ENCODE results near the gene IL1RN.

IL1RN gene

GRCh38 chr2:113117541-113118262 lies 9.7 kb upstream of the IL1RN start:
- no peak overlapping the region for H3K4me3 ChIP-seq (ENCODE audit: extremely low read depth, insufficient read depth, low read length, poor library complexity, severe bottlenecking)
- no peaks in the 10 kb centered on the region for H3K36me3 ChIP-seq (ENCODE audit: control insufficient read depth, insufficient read depth, low read length)
- H3K9me3 ChIP-seq (ENCODE audit: control insufficient read depth, low read length): no peaks in the 10 kb centered on the region
- H3K27ac ChIP-seq (ENCODE audit: low read depth, low read length, severe bottlenecking): peak overlapping the region; percentile 8
- WGBS, 2 experiments (ENCODE audit: insufficient coverage in 2 of 2): 92 to 94% methylated on average over 8 to 9 of the region's 9 CpGs
- H3K4me1 ChIP-seq (ENCODE audit: control insufficient read depth, insufficient read depth, low read length, poor library complexity, severe bottlenecking): no peaks in the 10 kb centered on the region

GRCh38 chr2:113118263-113118657 lies 9.1 kb upstream of the IL1RN start:
- Histone ChIP-seq H3K4me3 (ENCODE audit: extremely low read depth, insufficient read depth, low read length, poor library complexity, severe bottlenecking) (no peak overlapping the region), H3K36me3 (ENCODE audit: control insufficient read depth, insufficient read depth, low read length) (no peaks in the 10 kb centered on the region), H3K27ac (ENCODE audit: low read depth, low read length, severe bottlenecking) (no peak overlapping the region), H3K4me1 (ENCODE audit: control insufficient read depth, insufficient read depth, low read length, poor library complexity, severe bottlenecking) (no peaks in the 10 kb centered on the region), H3K9me3 (ENCODE audit: control insufficient read depth, low read length) (no peaks in the 10 kb centered on the region)
- no CpG with 5 or more reads among the region's 2 CpGs for WGBS, 2 experiments (ENCODE audit: insufficient coverage in 2 of 2)

DNA sequence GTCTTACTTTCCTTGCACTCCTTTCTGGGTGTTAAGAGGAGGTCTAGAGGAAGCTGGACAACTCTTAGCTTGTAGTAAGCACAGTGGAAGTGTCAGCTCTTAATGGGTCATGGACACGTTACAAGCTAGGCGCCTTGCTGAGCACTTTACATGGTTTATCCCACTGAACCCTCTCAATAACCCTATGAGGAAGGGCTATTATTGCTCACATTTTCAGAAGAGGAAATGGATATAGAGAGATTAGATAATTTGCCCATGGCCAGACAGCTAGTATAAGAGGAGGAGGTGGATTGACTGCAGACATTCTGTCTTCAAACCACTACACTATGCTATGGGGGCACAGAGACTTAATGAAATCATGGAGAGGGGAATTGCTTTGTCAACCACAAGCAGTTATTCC lies 8.3 kb upstream of the IL1RN start:
- H3K27ac ChIP-seq (ENCODE audit: low read depth, low read length, severe bottlenecking): no peak overlapping the region
- H3K9me3 ChIP-seq (ENCODE audit: control insufficient read depth, low read length): no peaks in the 10 kb centered on the region
- no peak overlapping the region for H3K4me3 ChIP-seq (ENCODE audit: extremely low read depth, insufficient read depth, low read length, poor library complexity, severe bottlenecking)
- H3K36me3 ChIP-seq (ENCODE audit: control insufficient read depth, insufficient read depth, low read length): no peaks in the 10 kb centered on the region
- WGBS, 2 experiments (ENCODE audit: insufficient coverage in 2 of 2): 100% methylated on average over 2 of the region's 2 CpGs; no CpG with 5 or more reads in 1 of the 2 experiments
- no peaks in the 10 kb centered on the region for H3K4me1 ChIP-seq (ENCODE audit: control insufficient read depth, insufficient read depth, low read length, poor library complexity, severe bottlenecking)

GRCh38 chr2:113120861-113121260 lies 6.5 kb upstream of the IL1RN start:
- no CpG with 5 or more reads among the region's 3 CpGs for WGBS, 2 experiments (ENCODE audit: insufficient coverage in 2 of 2)
- Histone ChIP-seq H3K27ac (ENCODE audit: low read depth, low read length, severe bottlenecking) (no peak overlapping the region), H3K9me3 (ENCODE audit: control insufficient read depth, low read length) (no peaks in the 10 kb centered on the region), H3K36me3 (ENCODE audit: control insufficient read depth, insufficient read depth, low read length) (no peaks in the 10 kb centered on the region), H3K4me3 (ENCODE audit: extremely low read depth, insufficient read depth, low read length, poor library complexity, severe bottlenecking) (no peak overlapping the region), H3K4me1 (ENCODE audit: control insufficient read depth, insufficient read depth, low read length, poor library complexity, severe bottlenecking) (peaks cover 14% of the 10 kb centered on the region)

GRCh38 chr2:113122364-113122763 lies 5.0 kb upstream of the IL1RN start:
- H3K27ac ChIP-seq (ENCODE audit: low read depth, low read length, severe bottlenecking): no peak overlapping the region
- no peaks in the 10 kb centered on the region for H3K36me3 ChIP-seq (ENCODE audit: control insufficient read depth, insufficient read depth, low read length)
- H3K9me3 ChIP-seq (ENCODE audit: control insufficient read depth, low read length): no peaks in the 10 kb centered on the region
- H3K4me1 ChIP-seq (ENCODE audit: control insufficient read depth, insufficient read depth, low read length, poor library complexity, severe bottlenecking): peaks cover 14% of the 10 kb centered on the region
- WGBS, 2 experiments (ENCODE audit: insufficient coverage in 2 of 2): 88 to 95% methylated on average over 2 of the region's 4 CpGs
- no peak overlapping the region for H3K4me3 ChIP-seq (ENCODE audit: extremely low read depth, insufficient read depth, low read length, poor library complexity, severe bottlenecking)

DNA sequence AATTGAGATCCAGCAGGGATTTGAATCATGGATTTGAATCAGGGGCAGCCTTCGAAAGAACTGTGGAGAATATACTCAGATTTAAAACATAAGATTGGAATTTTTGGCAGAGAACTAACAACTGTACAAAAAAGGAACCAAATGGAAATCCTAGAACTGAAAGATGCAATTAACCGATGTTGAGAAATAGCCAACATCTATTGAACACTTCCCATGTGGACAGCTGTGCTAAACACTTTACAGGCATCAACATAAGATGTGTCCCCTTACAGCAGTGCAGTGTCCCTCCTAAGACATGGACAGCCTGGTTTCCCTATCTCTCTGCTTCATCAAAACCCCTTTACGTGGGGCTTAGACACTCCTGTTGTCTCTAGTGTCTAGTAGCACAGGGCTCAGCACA lies 3.7 kb upstream of the IL1RN start:
- Histone ChIP-seq H3K27ac (ENCODE audit: low read depth, low read length, severe bottlenecking) (no peak overlapping the region), H3K4me1 (ENCODE audit: control insufficient read depth, insufficient read depth, low read length, poor library complexity, severe bottlenecking) (peaks cover 14% of the 10 kb centered on the region), H3K36me3 (ENCODE audit: control insufficient read depth, insufficient read depth, low read length) (no peaks in the 10 kb centered on the region), H3K4me3 (ENCODE audit: extremely low read depth, insufficient read depth, low read length, poor library complexity, severe bottlenecking) (no peak overlapping the region), H3K9me3 (ENCODE audit: control insufficient read depth, low read length) (no peaks in the 10 kb centered on the region)
- WGBS, 2 experiments (ENCODE audit: insufficient coverage in 2 of 2): 90 to 100% methylated on average over 2 of the region's 3 CpGs

GRCh38 chr2:113124181-113124961 lies 3.0 kb upstream of the IL1RN start:
- H3K36me3 ChIP-seq (ENCODE audit: control insufficient read depth, insufficient read depth, low read length): no peaks in the 10 kb centered on the region
- 75 to 83% methylated on average over 5 to 7 of the region's 12 CpGs for WGBS, 2 experiments (ENCODE audit: insufficient coverage in 2 of 2)
- H3K9me3 ChIP-seq (ENCODE audit: control insufficient read depth, low read length): no peaks in the 10 kb centered on the region
- H3K4me1 ChIP-seq (ENCODE audit: control insufficient read depth, insufficient read depth, low read length, poor library complexity, severe bottlenecking): peaks cover 14% of the 10 kb centered on the region
- H3K4me3 ChIP-seq (ENCODE audit: extremely low read depth, insufficient read depth, low read length, poor library complexity, severe bottlenecking): no peak overlapping the region
- peak overlapping the region; percentile 55 for H3K27ac ChIP-seq (ENCODE audit: low read depth, low read length, severe bottlenecking)

DNA sequence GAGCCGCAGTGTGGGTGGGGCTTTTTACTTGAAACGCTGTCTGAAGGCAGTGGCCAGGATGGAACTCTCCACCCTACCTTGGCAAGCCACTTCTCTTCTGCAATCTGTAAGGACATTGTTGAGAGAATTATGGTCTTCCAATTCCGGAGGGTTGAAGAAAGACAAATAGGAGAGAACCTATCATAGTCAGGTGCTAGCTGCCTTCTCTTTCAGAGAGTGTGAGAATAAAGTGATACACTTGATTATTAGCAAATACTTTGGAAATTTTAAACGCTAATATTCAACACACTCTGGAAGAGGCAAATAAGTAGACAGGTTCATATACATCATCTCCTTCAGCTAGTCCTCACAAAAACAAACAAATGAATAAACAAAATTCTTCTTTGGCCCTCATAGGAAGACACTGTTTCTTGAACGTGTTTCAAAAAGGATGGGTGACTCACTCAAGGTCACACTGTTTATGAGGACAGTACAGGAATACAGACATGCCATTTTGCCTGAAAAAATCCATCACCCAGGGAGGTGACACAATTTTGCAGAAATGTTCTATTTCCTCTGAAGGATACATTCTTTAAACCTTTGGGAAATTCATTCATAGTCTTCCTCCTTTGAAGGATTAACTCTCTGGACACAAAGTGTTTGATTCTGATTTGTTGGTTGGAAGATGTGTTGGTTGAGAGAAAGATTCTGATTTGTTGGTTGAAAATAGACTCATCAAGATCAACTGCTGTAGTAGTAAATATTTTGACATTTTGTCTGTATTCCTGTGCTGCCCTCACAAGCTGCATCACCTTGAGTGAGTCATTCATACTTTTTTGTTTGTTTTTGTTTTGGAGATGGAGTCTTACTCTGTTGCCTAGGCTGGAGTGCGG lies 2.2 kb upstream of the IL1RN start:
- Histone ChIP-seq H3K36me3 (ENCODE audit: control insufficient read depth, insufficient read depth, low read length) (no peaks in the 10 kb centered on the region), H3K4me1 (ENCODE audit: control insufficient read depth, insufficient read depth, low read length, poor library complexity, severe bottlenecking) (peaks cover 14% of the 10 kb centered on the region), H3K9me3 (ENCODE audit: control insufficient read depth, low read length) (no peaks in the 10 kb centered on the region), H3K27ac (ENCODE audit: low read depth, low read length, severe bottlenecking) (peak overlapping the region; percentile 55), H3K4me3 (ENCODE audit: extremely low read depth, insufficient read depth, low read length, poor library complexity, severe bottlenecking) (no peak overlapping the region)
- WGBS, 2 experiments (ENCODE audit: insufficient coverage in 2 of 2): 82 to 87% methylated on average over 3 to 5 of the region's 6 CpGs

GRCh38 chr2:113127646-113128570 lies 510 bp downstream of the IL1RN start:
- H3K4me1 ChIP-seq (ENCODE audit: control insufficient read depth, insufficient read depth, low read length, poor library complexity, severe bottlenecking): peaks cover 14% of the 10 kb centered on the region
- H3K36me3 ChIP-seq (ENCODE audit: control insufficient read depth, insufficient read depth, low read length): no peaks in the 10 kb centered on the region
- no peaks in the 10 kb centered on the region for H3K9me3 ChIP-seq (ENCODE audit: control insufficient read depth, low read length)
- WGBS, 2 experiments (ENCODE audit: insufficient coverage in 2 of 2): 84 to 88% methylated on average over 10 to 12 of the region's 15 CpGs
- no peak overlapping the region for H3K27ac ChIP-seq (ENCODE audit: low read depth, low read length, severe bottlenecking)
- H3K4me3 ChIP-seq (ENCODE audit: extremely low read depth, insufficient read depth, low read length, poor library complexity, severe bottlenecking): no peak overlapping the region
